HEK293T (cell line): ENCODE results near the gene PROB1.

Experiments used
- ELF4 ChIP-seq: fragments of 450-650 bp; IDR thresholded peaks from 2 replicates; pipeline ENCODE4 v1.6.1; 2017; ENCODE audit warnings: antibody characterized with exemption
- FOXA1 ChIP-seq: fragments of 450-650 bp; IDR thresholded peaks from 2 replicates; pipeline ENCODE4 v1.6.1; 2016; ENCODE audit warnings: mild to moderate bottlenecking
- FOXM1 ChIP-seq: fragments of 450-650 bp; IDR thresholded peaks from 2 replicates; pipeline ENCODE4 v1.6.1; 2017; ENCODE audit warnings: mild to moderate bottlenecking, borderline replicate concordance
- HDGF ChIP-seq: fragments of 450-650 bp; IDR thresholded peaks from 2 replicates; pipeline ENCODE4 v1.6.1; 2017; ENCODE audit warnings: antibody characterized with exemption, borderline replicate concordance
- L3MBTL2 ChIP-seq: fragments of 450-650 bp; conservative IDR thresholded peaks from 2 replicates; pipeline ENCODE4 v1.6.1; 2016; ENCODE audit warnings: mild to moderate bottlenecking
- PKNOX1 ChIP-seq: fragments of 450-650 bp; IDR thresholded peaks from 2 replicates; pipeline ENCODE4 v1.6.1; 2016
- SP1 ChIP-seq: fragments of 450-650 bp; IDR thresholded peaks from 2 replicates; pipeline ENCODE4 v1.6.1; 2017
- SUZ12 ChIP-seq: fragments of 450-650 bp; IDR thresholded peaks from 2 replicates; pipeline ENCODE4 v1.6.1; 2016; ENCODE audit warnings: mild to moderate bottlenecking

- TF ChIP-seq SUZ12 (no peak), L3MBTL2 (no peak), HDGF (no peak), ELF4 (no peak), PKNOX1 (no peak), FOXM1 (no peak), FOXA1 (no peak), SP1 (no peak)
Observed at GRCh38 chr5:139376364-139376763, 18.5 kb downstream of the PROB1 start.
